GM18499 (cell line): ENCODE measurements around the gene BEST4.
"Not testable (repeated sequence)": the region's sequence is repeated elsewhere in the genome, so short reads cannot be mapped to it uniquely, and the experiment has no call there.

ENCODE experiments used
- ATAC-seq: cut with Tn5 transposase; IDR thresholded peaks from one replicate; pipeline ENCODE4 v1.9.1; 2021; ENCODE audit warnings: moderate number of reproducible peaks; ENCODE audit not compliant: insufficient read depth, unreplicated experiment

The BEST4 gene

DNA sequence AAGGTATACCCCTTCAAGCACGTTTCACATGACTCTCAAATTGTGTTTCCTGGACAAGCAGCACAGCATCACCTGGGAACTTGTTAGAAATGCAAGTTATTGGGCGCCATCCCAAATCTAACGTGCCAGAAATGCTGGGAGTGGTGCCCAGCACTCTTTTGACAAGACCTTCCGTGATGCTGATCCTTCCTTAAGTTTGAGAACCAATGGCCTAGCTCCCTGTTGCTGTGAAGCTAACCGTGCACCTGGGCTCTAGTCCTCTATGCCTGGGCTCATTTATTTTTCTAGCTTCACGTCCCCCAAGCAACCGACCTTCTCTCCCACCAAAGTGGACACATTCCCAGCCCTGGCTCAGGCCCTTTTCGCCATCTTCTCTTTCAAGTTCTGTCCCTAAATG lies 4.3 kb downstream of the BEST4 start:
- ATAC-seq: no peak

GRCh38 chr1:44780583-44781121 lies 7.3 kb downstream of the BEST4 start:
- ATAC-seq: no peak

GRCh38 chr1:44778705-44779576 lies 9.0 kb downstream of the BEST4 start:
- no peak for ATAC-seq

DNA sequence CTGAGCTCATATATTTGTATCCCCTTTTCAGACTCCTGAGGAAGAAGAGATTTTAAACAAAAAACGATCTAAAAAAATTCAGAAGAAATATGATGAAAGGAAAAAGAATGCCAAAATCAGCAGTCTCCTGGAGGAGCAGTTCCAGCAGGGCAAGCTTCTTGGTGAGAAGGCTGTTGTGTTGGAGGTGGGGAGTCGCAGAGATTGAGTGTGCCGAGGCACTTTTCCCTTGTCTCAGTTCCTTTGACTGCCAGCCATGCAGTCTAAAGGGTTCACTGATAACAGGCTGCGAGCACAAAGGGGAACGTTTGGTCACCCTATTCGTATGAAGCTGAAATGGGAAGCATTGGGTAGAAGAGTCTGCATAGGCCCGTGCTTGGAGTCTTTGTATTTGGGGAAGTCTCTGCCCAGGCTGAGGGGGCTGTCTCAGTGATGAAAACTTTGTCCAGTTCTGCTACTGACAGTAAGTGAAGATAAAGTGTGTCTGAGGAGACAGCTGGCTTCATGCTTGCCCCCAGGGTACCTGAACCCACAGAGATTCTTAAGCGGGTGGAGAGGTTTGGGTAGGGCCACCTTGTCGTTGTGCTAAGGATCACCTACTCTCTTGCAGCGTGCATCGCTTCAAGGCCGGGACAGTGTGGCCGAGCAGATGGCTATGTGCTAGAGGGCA lies 9.9 kb downstream of the BEST4 start:
- no peak for ATAC-seq

DNA sequence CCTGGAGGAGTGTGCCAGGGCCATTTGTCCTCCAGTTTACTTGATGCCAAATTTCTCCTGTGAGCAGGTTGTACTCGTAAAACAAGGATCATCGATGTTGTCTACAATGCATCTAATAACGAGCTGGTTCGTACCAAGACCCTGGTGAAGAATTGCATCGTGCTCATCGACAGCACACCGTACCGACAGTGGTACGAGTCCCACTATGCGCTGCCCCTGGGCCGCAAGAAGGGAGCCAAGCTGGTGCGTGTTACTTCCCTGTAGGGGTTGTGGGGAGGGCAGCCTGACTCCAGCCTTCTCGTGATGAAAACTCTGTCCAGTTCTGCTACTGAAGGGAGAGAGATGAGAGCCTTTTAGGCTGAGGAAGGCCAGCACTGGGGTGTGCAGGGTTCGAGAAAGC lies 10.4 kb downstream of the BEST4 start:
- ATAC-seq: no peak

- no peak for ATAC-seq
Measured at GRCh38 chr1:44776730-44777068, 11.3 kb downstream of the BEST4 start.

GRCh38 chr1:44775930-44776729 lies 11.8 kb downstream of the BEST4 start:
- ATAC-seq: no peak

GRCh38 chr1:44775078-44775929 lies 12.7 kb downstream of the BEST4 start, which contains the start of gene RPS8:
Gene RPS8, plus strand, starts transcription at chr1:44775540. Its CDS starts 57 bp downstream, at chr1:44775597.
- peak; percentile 60 for ATAC-seq

DNA sequence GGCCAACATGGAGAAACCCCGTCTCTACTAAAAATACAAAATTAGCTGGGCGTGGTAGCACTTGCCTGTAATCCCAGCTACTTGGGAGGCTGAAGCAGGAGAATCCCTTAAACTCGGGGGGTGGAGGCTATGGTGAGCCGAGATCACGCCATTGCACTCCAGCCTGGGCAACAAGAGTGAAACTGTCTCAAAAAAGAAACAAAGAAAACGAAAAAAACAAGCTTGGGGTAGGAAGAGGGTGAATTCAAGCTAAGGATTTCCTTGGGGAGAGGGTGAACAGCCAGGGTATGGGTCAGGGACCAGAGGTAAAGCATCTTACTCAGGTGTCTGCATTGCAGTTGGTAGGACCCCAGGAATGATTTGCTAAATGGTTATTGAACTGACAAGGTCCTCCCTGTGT lies 21.5 kb downstream of the BEST4 start:
- ATAC-seq: not testable (repeated sequence)

DNA sequence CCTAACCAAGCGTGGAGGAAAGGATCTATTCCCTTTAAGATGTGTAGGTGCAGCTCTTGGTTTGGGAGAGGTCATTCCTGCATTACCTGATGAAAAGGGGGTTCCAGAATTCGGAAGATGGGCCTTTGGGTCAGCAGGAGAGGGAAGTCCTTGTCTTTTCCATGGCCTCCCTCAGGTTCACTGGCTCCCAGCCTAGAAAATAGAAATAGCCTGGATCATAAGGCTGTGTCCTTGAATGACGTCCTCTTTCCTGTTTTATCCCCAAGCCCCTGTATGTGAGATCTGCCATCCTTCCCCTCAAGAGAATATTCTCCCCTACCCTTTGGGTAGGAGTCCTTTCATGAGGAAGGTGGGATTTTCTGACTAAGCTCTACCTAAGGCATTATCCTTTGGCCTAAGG lies 27.1 kb downstream of the BEST4 start:
- no peak for ATAC-seq

GRCh38 chr1:44759077-44759476 lies 28.9 kb downstream of the BEST4 start:
- ATAC-seq: no peak

- no peak for ATAC-seq
Measured at GRCh38 chr1:44757420-44757819, 30.6 kb downstream of the BEST4 start.

- ATAC-seq: no peak
Measured at GRCh38 chr1:44747878-44748277, 40.1 kb downstream of the BEST4 start.

- no peak for ATAC-seq
Measured at GRCh38 chr1:44743211-44743610, 44.8 kb downstream of the BEST4 start.

GRCh38 chr1:44740179-44740617 lies 47.8 kb downstream of the BEST4 start:
- no peak for ATAC-seq

GRCh38 chr1:44739307-44740178 lies 48.4 kb downstream of the BEST4 start, which contains the start of gene KIF2C:
Gene KIF2C, plus strand, starts transcription at chr1:44739837. Its CDS starts 96 bp downstream, at chr1:44739933.
- ATAC-seq: peak; percentile 90

- ATAC-seq: not testable (repeated sequence)
Measured at GRCh38 chr1:44738953-44739306, 49.0 kb downstream of the BEST4 start.

- no peak for ATAC-seq
Measured at GRCh38 chr1:44735992-44736391, 52.0 kb downstream of the BEST4 start.

- no peak for ATAC-seq
Measured at GRCh38 chr1:44733784-44734183, 54.2 kb downstream of the BEST4 start.
